Articular chondrocyte of knee joint (primary cell): Measurements from ENCODE around the gene KLF17. TPM values are rescaled to one million over a fixed set of nuclear protein-coding genes. Genes with fewer than 3 reads are reported as not detected.

Experiments used
- small RNA-seq: library from RNA; depleted of rRNA; stranded (forward); fragments of <200 nt; gene quantifications from one replicate; pipeline ENCODE3, GENCODE V24; 2012
- total RNA-seq: library from RNA; depleted of rRNA; stranded (reverse); fragments of >200 nt; gene quantifications from 2 replicates; pipeline ENCODE4 v1.2.3, GENCODE V29; 2012

The KLF17 gene, protein sequence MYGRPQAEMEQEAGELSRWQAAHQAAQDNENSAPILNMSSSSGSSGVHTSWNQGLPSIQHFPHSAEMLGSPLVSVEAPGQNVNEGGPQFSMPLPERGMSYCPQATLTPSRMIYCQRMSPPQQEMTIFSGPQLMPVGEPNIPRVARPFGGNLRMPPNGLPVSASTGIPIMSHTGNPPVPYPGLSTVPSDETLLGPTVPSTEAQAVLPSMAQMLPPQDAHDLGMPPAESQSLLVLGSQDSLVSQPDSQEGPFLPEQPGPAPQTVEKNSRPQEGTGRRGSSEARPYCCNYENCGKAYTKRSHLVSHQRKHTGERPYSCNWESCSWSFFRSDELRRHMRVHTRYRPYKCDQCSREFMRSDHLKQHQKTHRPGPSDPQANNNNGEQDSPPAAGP
- 1.2 and 1.4 TPM in 2 replicates for total RNA-seq

DNA sequence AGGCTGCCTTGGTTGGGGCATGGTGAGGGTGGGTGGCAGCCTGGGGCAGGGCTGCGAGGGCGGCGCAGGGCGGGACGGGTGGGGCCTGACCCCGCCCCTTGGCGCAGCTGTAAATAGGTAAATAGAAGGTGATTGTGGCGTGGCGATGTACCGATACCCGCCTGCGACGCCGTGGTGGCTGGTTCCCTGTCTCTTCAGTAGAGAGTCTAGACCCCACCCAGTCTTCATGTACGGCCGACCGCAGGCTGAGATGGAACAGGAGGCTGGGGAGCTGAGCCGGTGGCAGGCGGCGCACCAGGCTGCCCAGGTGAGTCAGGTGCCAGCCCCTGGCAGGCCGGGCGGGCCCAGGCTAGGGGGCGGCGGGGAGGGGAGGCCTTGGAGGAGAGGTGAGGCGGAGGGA, at the start of gene KLF17:
Gene KLF17, plus strand, starts transcription at position 140 of the 400 bp plus-strand sequence. Its CDS starts 87 bp downstream, at position 227.

DNA sequence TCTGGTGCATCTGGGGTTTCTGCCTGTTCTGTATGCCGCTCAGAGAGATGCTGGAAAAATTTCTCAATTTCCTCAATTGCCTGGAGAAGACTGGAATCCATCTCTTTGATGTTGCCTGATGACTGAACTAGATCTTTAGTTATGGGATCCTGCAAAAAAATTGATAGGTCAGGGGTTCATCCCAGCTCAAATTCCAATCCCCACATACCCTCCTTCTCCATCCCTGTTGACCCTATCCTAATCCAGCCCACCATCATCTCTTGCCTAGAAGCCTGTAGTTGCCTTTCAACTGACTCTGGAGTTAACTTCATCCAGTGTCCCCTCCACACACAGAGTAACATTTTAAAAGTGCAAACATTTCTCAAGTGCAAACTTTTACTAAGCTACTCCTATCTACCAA, 22.9 kb downstream of the KLF17 start, which contains the start of gene KLF18:
Gene KLF18, minus strand, starts transcription at position 101 of the 400 bp plus-strand sequence. Its CDS starts 0 bp downstream, at position 101.

Small RNA genes within 50 kb of the gene (small RNA-seq; reads per million reads assigned to genes)
- gene AL035417.1 (not detected), gene OOSP1P1 (not detected), gene RF00019 (not detected), gene RN7SL479P (not detected)

Other genes starting within 250 kb of the KLF17 start
- gene ARTN, start 185.0 kb upstream of the KLF17 start, total RNA-seq = not detected in 2 replicates
- 14.4 and 17.3 TPM in 2 replicates for gene IPO13, start 171.9 kb upstream of the KLF17 start, total RNA-seq
- 9.7 and 10.6 TPM in 2 replicates for gene DPH2, start 148.8 kb upstream of the KLF17 start, total RNA-seq
- gene ATP6V0B, start 143.9 kb upstream of the KLF17 start, total RNA-seq = 48.4 and 57.2 TPM in 2 replicates
- gene B4GALT2, start 139.6 kb upstream of the KLF17 start, total RNA-seq = 77.1 and 96.3 TPM in 2 replicates
- 3.0 and 3.5 TPM in 2 replicates for gene CCDC24, start 127.2 kb upstream of the KLF17 start, total RNA-seq
- 9.0 and 9.8 TPM in 2 replicates for gene SLC6A9, start 87.4 kb upstream of the KLF17 start, total RNA-seq
- gene KLF18, start 22.8 kb downstream of the KLF17 start, total RNA-seq = not detected in 2 replicates
- gene DMAP1, start 94.7 kb downstream of the KLF17 start, total RNA-seq = 17.5 and 21.4 TPM in 2 replicates
- gene ERI3, start 236.4 kb downstream of the KLF17 start, total RNA-seq = 47.0 and 48.2 TPM in 2 replicates